ENCODE data around the gene DEGS2.

DNA sequence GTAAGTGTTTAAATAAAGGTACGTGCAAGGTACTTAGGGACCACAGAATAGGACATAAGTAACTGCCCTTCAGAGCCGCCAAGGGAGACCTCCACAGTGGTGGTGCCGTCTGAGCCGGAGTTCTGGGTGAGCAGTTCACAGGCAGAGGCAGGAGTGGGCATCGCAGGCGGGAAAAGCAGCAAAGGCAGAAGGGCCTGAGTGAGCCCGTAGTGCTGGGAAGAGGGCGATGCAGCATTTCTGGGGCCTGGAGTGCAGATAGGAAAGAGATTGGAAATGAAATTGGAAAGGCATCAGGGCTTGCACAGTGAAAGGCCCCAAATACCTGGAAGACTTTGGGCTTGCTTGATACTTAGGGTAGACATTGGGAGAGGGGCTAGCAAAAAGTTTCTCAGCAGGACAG lies 61.3 kb downstream of the DEGS2 start:
- TF ChIP-seq, protein P1, sequence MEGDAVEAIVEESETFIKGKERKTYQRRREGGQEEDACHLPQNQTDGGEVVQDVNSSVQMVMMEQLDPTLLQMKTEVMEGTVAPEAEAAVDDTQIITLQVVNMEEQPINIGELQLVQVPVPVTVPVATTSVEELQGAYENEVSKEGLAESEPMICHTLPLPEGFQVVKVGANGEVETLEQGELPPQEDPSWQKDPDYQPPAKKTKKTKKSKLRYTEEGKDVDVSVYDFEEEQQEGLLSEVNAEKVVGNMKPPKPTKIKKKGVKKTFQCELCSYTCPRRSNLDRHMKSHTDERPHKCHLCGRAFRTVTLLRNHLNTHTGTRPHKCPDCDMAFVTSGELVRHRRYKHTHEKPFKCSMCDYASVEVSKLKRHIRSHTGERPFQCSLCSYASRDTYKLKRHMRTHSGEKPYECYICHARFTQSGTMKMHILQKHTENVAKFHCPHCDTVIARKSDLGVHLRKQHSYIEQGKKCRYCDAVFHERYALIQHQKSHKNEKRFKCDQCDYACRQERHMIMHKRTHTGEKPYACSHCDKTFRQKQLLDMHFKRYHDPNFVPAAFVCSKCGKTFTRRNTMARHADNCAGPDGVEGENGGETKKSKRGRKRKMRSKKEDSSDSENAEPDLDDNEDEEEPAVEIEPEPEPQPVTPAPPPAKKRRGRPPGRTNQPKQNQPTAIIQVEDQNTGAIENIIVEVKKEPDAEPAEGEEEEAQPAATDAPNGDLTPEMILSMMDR (conservative IDR thresholded peaks at IDR 0.05; ENCODE audit: low read length): no peak
- TF ChIP-seq EZH2phosphoT487 (IDR thresholded peaks at IDR 0.05; ENCODE audit: borderline replicate concordance): no peak
